HCT116 (cell line): Measurements from ENCODE around the gene C16orf90.

ENCODE experiments used
- CBX3 ChIP-seq: IDR thresholded peaks from 2 replicates; pipeline ENCODE4 v1.6.1; 2012; ENCODE audit warnings: low read depth
- CTCF ChIP-seq, 3 experiments: fragments of 200-600 bp in 1 of 3; sonication (generic) in 1 of 3; IDR thresholded peaks in 2 of 3; conservative IDR thresholded peaks in 1 of 3; 2 replicates each; pipeline ENCODE4 v1.5.1; 2012 to 2017; ENCODE audit warnings: low read depth in 2 of 3, low read length in 2 of 3, antibody characterized with exemption in 1 of 3, borderline replicate concordance in 1 of 3, control low read depth in 1 of 3, mild to moderate bottlenecking in 1 of 3, mixed read lengths in 1 of 3, mixed run types in 1 of 3, moderate library complexity in 1 of 3; ENCODE audit not compliant: insufficient read depth in 1 of 3
- ELF1 ChIP-seq: IDR thresholded peaks from 2 replicates; pipeline ENCODE4 v1.6.1; 2012; ENCODE audit warnings: low read depth, borderline replicate concordance
- EZH2 ChIP-seq: fragments of 200-600 bp; sonication (generic); IDR thresholded peaks from 2 replicates; pipeline ENCODE4 v1.6.1; 2017; ENCODE audit warnings: antibody characterized with exemption, mixed run types
- EZH2phosphoT487 ChIP-seq: fragments of 200-600 bp; IDR thresholded peaks from 2 replicates; pipeline ENCODE4 v1.6.1; 2018; ENCODE audit warnings: antibody characterized with exemption, borderline replicate concordance
- POLR2A ChIP-seq: IDR thresholded peaks from 2 replicates; pipeline ENCODE4 v1.7.0; 2011; ENCODE audit warnings: borderline replicate concordance; ENCODE audit not compliant: insufficient read depth, insufficient read length; ENCODE audit errors: extremely low read depth
- POLR2AphosphoS5 ChIP-seq: IDR thresholded peaks from 2 replicates; pipeline ENCODE4 v1.6.1; 2011; ENCODE audit warnings: mild to moderate bottlenecking, low read depth, low read length, moderate library complexity
- YY1 ChIP-seq: IDR thresholded peaks from 2 replicates; pipeline ENCODE4 v1.6.1; 2011; ENCODE audit warnings: low read length, low read depth, moderate library complexity, mild to moderate bottlenecking; ENCODE audit not compliant: insufficient replicate concordance; ENCODE audit errors: extremely low read depth
- ZFX ChIP-seq: fragments of 450-650 bp; IDR thresholded peaks from 2 replicates; pipeline ENCODE4 v1.6.1; 2017
- ZNF274 ChIP-seq: fragments of 200-500 bp; sonication (Bioruptor generic); IDR thresholded peaks from 2 replicates; pipeline ENCODE4 v1.6.1; 2014; ENCODE audit warnings: mild to moderate bottlenecking, low read depth, low read length, inconsistent platforms
- TF ChIP-seq, protein P1 (sequence below): IDR thresholded peaks from 2 replicates; pipeline ENCODE4 v1.6.1; 2012

- TF ChIP-seq POLR2AphosphoS5 (no peak), CTCF (IDR thresholded peaks at IDR 0.05 in 2 of 3, conservative IDR thresholded peaks at IDR 0.05 in 1 of 3; ENCODE audit: borderline replicate concordance in 1 of 3, insufficient read depth in 1 of 3, low read depth in 2 of 3, low read length in 2 of 3) (no peak), EZH2 (no peak), ZNF274 (no peak), ZFX (no peak), YY1 (no peak), EZH2phosphoT487 (no peak), POLR2A (no peak), CBX3 (no peak), ELF1 (no peak)
- TF ChIP-seq, protein P1, sequence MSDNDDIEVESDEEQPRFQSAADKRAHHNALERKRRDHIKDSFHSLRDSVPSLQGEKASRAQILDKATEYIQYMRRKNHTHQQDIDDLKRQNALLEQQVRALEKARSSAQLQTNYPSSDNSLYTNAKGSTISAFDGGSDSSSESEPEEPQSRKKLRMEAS = no peak
Observed at GRCh38 chr16:3492356-3492755, 2.9 kb downstream of the C16orf90 start.
